Ascending aorta (tissue), 2 donors: Measurements from ENCODE around the gene SLC26A9. TPM values are rescaled to one million over a fixed set of nuclear protein-coding genes. Genes with fewer than 3 reads are reported as not detected.

Source experiments
- DNase-seq, 2 donors: peaks; one replicate each; pipeline ENCODE4 v3.0.0-alpha.2; 2019; ENCODE audit warnings: low spot score in 2 of 2
- H3K27ac ChIP-seq, 2 donors: fragments of 200-600 bp; sonication (generic); one replicate each; pipeline ENCODE4 v1.5.1; 2016 to 2017; ENCODE audit warnings: mild to moderate bottlenecking in 1 of 2
- H3K27me3 ChIP-seq: fragments of 200-600 bp; sonication (generic); one replicate; pipeline ENCODE4 v1.5.1; 2017
- H3K36me3 ChIP-seq, 2 donors: fragments of 200-600 bp; sonication (generic); one replicate each; pipeline ENCODE4 v1.5.1; 2016
- H3K4me1 ChIP-seq, 2 donors: fragments of 200-600 bp; sonication (generic); one replicate each; pipeline ENCODE4 v1.5.1; 2016 to 2017; ENCODE audit warnings: mild to moderate bottlenecking in 1 of 2
- H3K4me3 ChIP-seq, 2 donors: fragments of 200-600 bp; sonication (generic); one replicate each; pipeline ENCODE4 v1.5.1; 2016 to 2017; ENCODE audit warnings: mild to moderate bottlenecking in 1 of 2
- H3K9me3 ChIP-seq, 2 donors: fragments of 200-600 bp; sonication (generic); one replicate each; pipeline ENCODE4 v1.5.1; 2016
- intact Hi-C: fragments of 100-400 bp; cut with DNase I; formaldehyde crosslinking; loops from one replicate; pipeline ENCODE4 v1.15.1; 2023
- total RNA-seq: library from RNA; depleted of rRNA; stranded (reverse); fragments of >200 nt; gene quantifications from one replicate; pipeline ENCODE4 v1.1.0, GENCODE V29; 2016
- TF ChIP-seq, protein P1 (sequence below), 3 experiments: fragments of 200-600 bp in 2 of 3; fragments of 450-650 bp in 1 of 3; sonication (generic) in 2 of 3; IDR thresholded peaks; one replicate each; pipeline ENCODE4 v1.5.1; 2016 to 2019; ENCODE audit warnings: antibody characterized with exemption in 3 of 3, mild to moderate bottlenecking in 1 of 3, moderate library complexity in 1 of 3

The SLC26A9 gene
- total RNA-seq, 1 donor from 2014 or later, result not detected

GRCh38 chr1:205924460-205924790 lies 18.8 kb downstream of the SLC26A9 start:
- no peak overlapping the region for H3K27ac ChIP-seq
- no peak overlapping the region for H3K4me3 ChIP-seq
- H3K4me1 ChIP-seq, result peaks cover 3 to 14% of the 10 kb centered on the region in 2 donors
- TF ChIP-seq, protein P1, sequence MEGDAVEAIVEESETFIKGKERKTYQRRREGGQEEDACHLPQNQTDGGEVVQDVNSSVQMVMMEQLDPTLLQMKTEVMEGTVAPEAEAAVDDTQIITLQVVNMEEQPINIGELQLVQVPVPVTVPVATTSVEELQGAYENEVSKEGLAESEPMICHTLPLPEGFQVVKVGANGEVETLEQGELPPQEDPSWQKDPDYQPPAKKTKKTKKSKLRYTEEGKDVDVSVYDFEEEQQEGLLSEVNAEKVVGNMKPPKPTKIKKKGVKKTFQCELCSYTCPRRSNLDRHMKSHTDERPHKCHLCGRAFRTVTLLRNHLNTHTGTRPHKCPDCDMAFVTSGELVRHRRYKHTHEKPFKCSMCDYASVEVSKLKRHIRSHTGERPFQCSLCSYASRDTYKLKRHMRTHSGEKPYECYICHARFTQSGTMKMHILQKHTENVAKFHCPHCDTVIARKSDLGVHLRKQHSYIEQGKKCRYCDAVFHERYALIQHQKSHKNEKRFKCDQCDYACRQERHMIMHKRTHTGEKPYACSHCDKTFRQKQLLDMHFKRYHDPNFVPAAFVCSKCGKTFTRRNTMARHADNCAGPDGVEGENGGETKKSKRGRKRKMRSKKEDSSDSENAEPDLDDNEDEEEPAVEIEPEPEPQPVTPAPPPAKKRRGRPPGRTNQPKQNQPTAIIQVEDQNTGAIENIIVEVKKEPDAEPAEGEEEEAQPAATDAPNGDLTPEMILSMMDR (IDR thresholded peaks at IDR 0.05), result no peak
- no peak for DNase-seq
- no peaks in the 10 kb centered on the region for H3K36me3 ChIP-seq
- intact Hi-C loops, result no loop called here
- H3K27me3 ChIP-seq, result no peaks in the 10 kb centered on the region
- no peaks in the 10 kb centered on the region for H3K9me3 ChIP-seq

- Histone ChIP-seq H3K4me1 (peaks cover 3 to 18% of the 10 kb centered on the region in 2 donors), H3K27ac (no peak overlapping the region), H3K9me3 (no peaks in the 10 kb centered on the region), H3K27me3 (no peaks in the 10 kb centered on the region), H3K36me3 (no peaks in the 10 kb centered on the region), H3K4me3 (no peak overlapping the region)
- intact Hi-C loops, result no loop called here
- TF ChIP-seq, protein P1 (IDR thresholded peaks at IDR 0.05), result no peak
- DNase-seq, result peak in 1 of 2 donors; percentile 43
Measured at GRCh38 chr1:205923651-205924459, 19.4 kb downstream of the SLC26A9 start.

GRCh38 chr1:205922806-205923205 lies 20.4 kb downstream of the SLC26A9 start:
- H3K4me3 ChIP-seq, result no peak overlapping the region
- peaks cover 6 to 27% of the 10 kb centered on the region in 2 donors for H3K4me1 ChIP-seq
- TF ChIP-seq, protein P1 (IDR thresholded peaks at IDR 0.05), result no peak
- no peaks in the 10 kb centered on the region for H3K9me3 ChIP-seq
- H3K27ac ChIP-seq, result no peak overlapping the region
- intact Hi-C loops, result no loop called here
- no peak for DNase-seq
- no peaks in the 10 kb centered on the region for H3K27me3 ChIP-seq
- no peaks in the 10 kb centered on the region for H3K36me3 ChIP-seq

DNA sequence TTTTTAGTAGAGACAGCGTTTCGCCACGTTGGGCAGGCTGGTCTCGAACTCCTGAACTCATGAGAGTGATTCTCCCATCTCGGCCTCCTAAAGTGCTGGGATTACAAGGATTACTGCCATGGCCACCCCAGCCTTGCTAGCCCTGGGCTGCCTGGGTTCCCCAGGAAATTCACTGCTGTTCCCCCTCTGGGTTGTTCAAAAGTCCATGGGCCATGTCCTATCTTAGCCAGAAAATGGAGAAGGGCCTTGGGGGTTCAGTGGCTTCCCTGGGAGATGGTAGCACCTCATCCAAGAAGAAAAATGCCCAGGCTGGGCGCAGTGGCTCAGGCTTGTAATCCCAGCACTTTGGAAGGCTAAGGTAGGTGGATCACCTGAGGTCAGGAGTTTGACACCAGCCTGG lies 20.9 kb downstream of the SLC26A9 start:
- intact Hi-C loops, result no loop called here
- Histone ChIP-seq H3K27ac (no peak overlapping the region), H3K9me3 (no peaks in the 10 kb centered on the region), H3K27me3 (no peaks in the 10 kb centered on the region), H3K4me3 (no peak overlapping the region), H3K4me1 (peaks cover 7 to 31% of the 10 kb centered on the region in 2 donors), H3K36me3 (no peaks in the 10 kb centered on the region)
- TF ChIP-seq, protein P1 (IDR thresholded peaks at IDR 0.05), result no peak
- no peak for DNase-seq

DNA sequence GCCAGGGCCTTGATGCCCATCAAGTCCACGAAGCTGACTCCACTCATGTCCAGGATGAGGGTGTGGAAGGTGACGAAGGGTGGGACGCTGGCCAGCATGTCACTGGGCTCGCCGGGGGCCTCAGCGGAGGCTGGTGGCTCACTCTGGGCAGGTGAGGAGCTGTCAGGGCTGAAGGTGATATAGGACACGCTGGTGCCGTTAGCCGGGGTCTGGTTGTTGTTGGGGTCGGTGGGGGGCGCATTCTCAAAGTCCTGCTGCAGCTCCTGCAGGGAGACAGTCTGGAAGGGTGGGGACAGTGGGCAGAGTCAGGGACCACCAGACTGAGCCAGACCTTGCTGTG lies 21.7 kb downstream of the SLC26A9 start:
- no peak overlapping the region for H3K4me3 ChIP-seq
- H3K4me1 ChIP-seq, result peaks cover 7 to 37% of the 10 kb centered on the region in 2 donors
- no peaks in the 10 kb centered on the region for H3K36me3 ChIP-seq
- intact Hi-C loops, result no loop called here
- no peak overlapping the region for H3K27ac ChIP-seq
- TF ChIP-seq, protein P1 (IDR thresholded peaks at IDR 0.05), result no peak
- no peak for DNase-seq
- H3K9me3 ChIP-seq, result no peaks in the 10 kb centered on the region
- no peaks in the 10 kb centered on the region for H3K27me3 ChIP-seq
